ENCODE measurements around the gene DHX9.
"Not testable (repeated sequence)": the region's sequence is repeated elsewhere in the genome, so short reads cannot be mapped to it uniquely, and the experiment has no call there.

DNA sequence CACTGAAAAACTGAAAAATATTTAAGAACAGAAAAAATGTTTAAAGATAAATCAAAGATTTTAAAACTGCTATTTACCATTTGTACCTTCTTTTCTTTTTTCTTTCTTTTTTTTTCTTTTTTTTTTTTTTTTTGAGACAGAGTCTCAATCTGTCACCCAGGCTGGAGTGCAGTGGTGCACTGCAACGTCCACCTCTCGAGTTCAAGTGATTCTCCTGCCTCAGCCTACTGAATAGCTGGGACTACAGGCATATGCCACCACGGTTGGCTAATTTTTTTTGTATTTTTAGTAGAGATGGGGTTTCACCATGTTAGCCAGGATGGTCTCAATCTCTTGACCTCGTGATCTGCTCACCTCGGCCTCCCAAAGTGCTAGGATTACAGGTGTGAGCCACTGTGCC is 62.8 kb downstream of the DHX9 start:
- not testable (repeated sequence) for TF ChIP-seq POLR2A, TAF1, POLR2AphosphoS5 (IDR thresholded peaks at IDR 0.05; ENCODE audit: low read depth, low read length)
